ENCODE data around the gene BTBD10.

The BTBD10 gene

DNA sequence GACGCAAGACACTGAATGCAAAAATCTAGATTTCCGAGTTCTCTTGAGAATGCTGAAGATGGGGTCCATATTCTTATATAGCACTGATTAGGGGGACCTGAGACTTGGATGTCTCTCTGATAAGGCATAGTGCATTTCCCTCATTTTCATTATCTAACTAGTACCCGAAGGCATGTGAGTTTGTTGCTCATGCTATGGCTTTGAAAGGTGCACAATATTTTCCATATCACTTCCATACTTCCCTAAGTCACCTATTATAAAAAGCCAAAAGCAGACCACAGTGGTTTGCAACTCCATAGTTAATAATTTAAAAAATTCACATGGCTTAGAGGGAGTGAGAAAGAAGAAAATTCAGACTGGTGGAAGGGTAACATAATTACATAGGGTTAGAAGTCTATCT, 1.7 kb downstream of the BTBD10 start:
- H3K27me3 Mint-ChIP-seq (ENCODE audit: low read depth), result no peaks in the 10 kb centered on the region
- no peaks in the 10 kb centered on the region for H3K9me3 Mint-ChIP-seq
- peaks cover 21% of the 10 kb centered on the region for H3K4me1 Mint-ChIP-seq
- peaks cover 9% of the 10 kb centered on the region for H3K36me3 Mint-ChIP-seq (ENCODE audit: low read depth)
- TF ChIP-seq, protein P1, sequence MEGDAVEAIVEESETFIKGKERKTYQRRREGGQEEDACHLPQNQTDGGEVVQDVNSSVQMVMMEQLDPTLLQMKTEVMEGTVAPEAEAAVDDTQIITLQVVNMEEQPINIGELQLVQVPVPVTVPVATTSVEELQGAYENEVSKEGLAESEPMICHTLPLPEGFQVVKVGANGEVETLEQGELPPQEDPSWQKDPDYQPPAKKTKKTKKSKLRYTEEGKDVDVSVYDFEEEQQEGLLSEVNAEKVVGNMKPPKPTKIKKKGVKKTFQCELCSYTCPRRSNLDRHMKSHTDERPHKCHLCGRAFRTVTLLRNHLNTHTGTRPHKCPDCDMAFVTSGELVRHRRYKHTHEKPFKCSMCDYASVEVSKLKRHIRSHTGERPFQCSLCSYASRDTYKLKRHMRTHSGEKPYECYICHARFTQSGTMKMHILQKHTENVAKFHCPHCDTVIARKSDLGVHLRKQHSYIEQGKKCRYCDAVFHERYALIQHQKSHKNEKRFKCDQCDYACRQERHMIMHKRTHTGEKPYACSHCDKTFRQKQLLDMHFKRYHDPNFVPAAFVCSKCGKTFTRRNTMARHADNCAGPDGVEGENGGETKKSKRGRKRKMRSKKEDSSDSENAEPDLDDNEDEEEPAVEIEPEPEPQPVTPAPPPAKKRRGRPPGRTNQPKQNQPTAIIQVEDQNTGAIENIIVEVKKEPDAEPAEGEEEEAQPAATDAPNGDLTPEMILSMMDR (IDR thresholded peaks at IDR 0.05; ENCODE audit: unreplicated experiment in 3 of 3), result no peak
- peak overlapping the region in 2 of 3 experiments; percentile 39 to 98 for H3K27ac Mint-ChIP-seq
- peak overlapping the region; percentile 99 to 100 (median 99) for H3K4me3 Mint-ChIP-seq

DNA sequence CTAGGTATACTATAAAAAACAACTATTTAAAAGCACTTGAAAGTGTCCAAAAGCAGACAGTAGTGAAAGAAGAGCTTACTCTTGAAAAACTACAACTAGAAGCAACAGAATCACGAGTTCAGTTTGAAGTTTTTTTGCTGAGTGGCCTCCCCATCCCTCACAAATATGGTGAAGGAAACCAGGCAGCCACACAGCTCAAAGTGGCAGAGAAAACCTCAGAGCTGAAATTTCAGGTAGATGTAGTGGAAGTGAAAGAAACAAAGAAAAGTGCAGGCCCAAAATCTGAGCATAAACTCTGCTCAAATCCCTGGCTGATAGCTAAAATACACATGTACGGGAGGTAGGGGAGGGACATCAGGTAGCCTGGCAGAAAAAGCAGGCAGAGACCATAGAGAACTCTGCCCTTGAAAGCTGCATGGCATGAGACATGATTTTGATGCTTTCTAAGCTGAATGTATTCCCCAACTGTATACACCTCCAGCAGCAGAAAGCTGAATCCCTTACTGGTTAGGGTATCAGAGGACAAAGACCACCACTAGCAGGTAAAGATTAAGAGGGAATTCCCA, 12.1 kb downstream of the BTBD10 start:
- Mint-ChIP-seq H3K27ac (no peak overlapping the region), H3K9me3 (peaks cover 5% of the 10 kb centered on the region), H3K27me3 (ENCODE audit: low read depth) (no peaks in the 10 kb centered on the region), H3K4me1 (no peaks in the 10 kb centered on the region), H3K4me3 (no peak overlapping the region), H3K36me3 (ENCODE audit: low read depth) (peaks cover 18% of the 10 kb centered on the region)
- TF ChIP-seq, protein P1 (IDR thresholded peaks at IDR 0.05; ENCODE audit: unreplicated experiment in 3 of 3), result no peak

DNA sequence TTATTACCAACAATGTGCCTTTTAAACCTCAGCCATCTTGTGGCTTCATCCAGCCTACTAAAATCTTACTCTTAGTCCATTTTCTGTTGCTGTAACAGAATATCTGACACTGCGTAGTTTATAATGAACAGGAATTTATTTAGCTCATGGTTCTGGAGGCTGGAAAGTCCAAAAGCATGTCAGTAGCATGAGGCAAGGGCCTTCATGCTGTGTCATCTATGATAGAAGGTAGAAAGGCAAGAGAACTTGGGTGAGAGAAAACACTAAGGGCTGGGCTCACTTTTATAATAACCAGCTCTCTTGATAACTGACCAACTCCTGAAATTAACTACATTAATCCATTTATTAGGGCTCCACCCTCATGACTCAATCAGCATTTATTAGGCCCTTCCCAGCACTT, 13.5 kb downstream of the BTBD10 start:
- H3K27ac Mint-ChIP-seq, result no peak overlapping the region
- TF ChIP-seq, protein P1 (IDR thresholded peaks at IDR 0.05; ENCODE audit: unreplicated experiment in 3 of 3), result no peak
- H3K4me3 Mint-ChIP-seq, result no peak overlapping the region
- H3K27me3 Mint-ChIP-seq (ENCODE audit: low read depth), result no peaks in the 10 kb centered on the region
- peaks cover 15% of the 10 kb centered on the region for H3K36me3 Mint-ChIP-seq (ENCODE audit: low read depth)
- H3K4me1 Mint-ChIP-seq, result no peaks in the 10 kb centered on the region
- H3K9me3 Mint-ChIP-seq, result peaks cover 5% of the 10 kb centered on the region

DNA sequence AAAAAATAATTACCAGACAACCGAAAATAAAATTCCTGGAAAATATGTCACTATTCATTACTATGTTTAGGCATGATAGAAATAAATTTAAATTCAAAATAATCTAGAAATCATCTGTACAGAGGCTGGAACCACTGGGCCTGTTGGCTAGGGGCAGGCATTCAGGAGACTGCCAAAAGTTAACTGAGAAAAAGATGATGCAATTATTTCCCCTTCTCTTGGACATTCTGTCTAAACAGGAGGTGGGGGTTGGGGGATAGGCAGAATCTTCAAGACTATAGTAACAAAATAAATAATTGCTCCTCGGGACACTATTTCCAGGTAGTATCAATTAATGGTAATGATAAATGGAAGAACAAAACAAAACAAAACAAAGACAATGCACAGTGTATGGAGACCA, 14.1 kb downstream of the BTBD10 start:
- Mint-ChIP-seq H3K4me3 (no peak overlapping the region), H3K27ac (no peak overlapping the region), H3K4me1 (no peaks in the 10 kb centered on the region), H3K9me3 (peaks cover 5% of the 10 kb centered on the region), H3K27me3 (ENCODE audit: low read depth) (no peaks in the 10 kb centered on the region), H3K36me3 (ENCODE audit: low read depth) (peaks cover 15% of the 10 kb centered on the region)
- TF ChIP-seq, protein P1 (IDR thresholded peaks at IDR 0.05; ENCODE audit: unreplicated experiment in 3 of 3), result no peak

DNA sequence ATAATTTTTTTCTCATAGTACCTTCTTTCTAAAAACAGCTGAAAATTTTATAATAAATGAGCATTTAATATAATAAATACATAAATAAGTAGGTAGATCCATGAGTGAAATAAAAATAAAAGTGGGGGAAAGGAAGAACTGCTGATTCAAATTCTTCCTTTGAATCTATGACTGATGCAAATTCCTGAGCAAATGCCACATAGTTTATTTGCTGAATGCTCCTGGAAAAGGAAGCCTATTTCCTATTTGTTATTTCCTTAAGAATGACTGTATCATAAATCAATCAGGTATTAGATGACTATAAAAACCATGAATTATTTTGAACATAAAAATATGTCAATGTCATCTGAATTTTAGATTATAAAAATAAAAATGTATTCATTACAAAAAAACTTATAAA, 16.6 kb downstream of the BTBD10 start:
- Mint-ChIP-seq H3K36me3 (ENCODE audit: low read depth) (peaks cover 10% of the 10 kb centered on the region), H3K27ac (no peak overlapping the region), H3K4me3 (no peak overlapping the region), H3K4me1 (no peaks in the 10 kb centered on the region), H3K27me3 (ENCODE audit: low read depth) (no peaks in the 10 kb centered on the region), H3K9me3 (peaks cover 5% of the 10 kb centered on the region)
- TF ChIP-seq, protein P1 (IDR thresholded peaks at IDR 0.05; ENCODE audit: unreplicated experiment in 3 of 3), result no peak

DNA sequence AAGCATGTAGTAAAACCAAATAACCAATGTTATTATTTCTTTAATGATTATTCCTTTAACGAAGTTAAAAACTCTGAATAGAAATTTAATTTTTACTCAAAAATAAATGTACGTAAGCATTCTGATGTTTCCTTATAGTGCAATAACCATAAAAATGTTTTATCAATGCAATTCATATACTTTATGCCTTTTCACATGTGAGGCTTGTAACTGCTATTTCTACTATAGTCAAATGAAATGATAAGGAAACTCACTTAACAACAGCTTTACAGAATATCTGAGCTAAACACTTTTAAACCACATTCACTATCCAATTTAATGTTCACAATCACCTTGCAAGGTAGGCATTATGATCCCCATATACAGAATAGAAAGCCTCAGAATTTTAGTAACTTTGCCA, 17.4 kb downstream of the BTBD10 start:
- Mint-ChIP-seq H3K27me3 (ENCODE audit: low read depth) (no peaks in the 10 kb centered on the region), H3K36me3 (ENCODE audit: low read depth) (peaks cover 3% of the 10 kb centered on the region), H3K4me1 (no peaks in the 10 kb centered on the region), H3K9me3 (peaks cover 3% of the 10 kb centered on the region), H3K27ac (no peak overlapping the region), H3K4me3 (no peak overlapping the region)
- TF ChIP-seq, protein P1 (IDR thresholded peaks at IDR 0.05; ENCODE audit: unreplicated experiment in 3 of 3), result no peak
